Measurements from ENCODE around the gene RBM20. TPM values are rescaled to one million over a fixed set of nuclear protein-coding genes. Genes with fewer than 3 reads are reported as not detected.

The RBM20 gene
- total and polyA plus RNA-seq, 2 experiments from 2014 or later, result not detected

DNA sequence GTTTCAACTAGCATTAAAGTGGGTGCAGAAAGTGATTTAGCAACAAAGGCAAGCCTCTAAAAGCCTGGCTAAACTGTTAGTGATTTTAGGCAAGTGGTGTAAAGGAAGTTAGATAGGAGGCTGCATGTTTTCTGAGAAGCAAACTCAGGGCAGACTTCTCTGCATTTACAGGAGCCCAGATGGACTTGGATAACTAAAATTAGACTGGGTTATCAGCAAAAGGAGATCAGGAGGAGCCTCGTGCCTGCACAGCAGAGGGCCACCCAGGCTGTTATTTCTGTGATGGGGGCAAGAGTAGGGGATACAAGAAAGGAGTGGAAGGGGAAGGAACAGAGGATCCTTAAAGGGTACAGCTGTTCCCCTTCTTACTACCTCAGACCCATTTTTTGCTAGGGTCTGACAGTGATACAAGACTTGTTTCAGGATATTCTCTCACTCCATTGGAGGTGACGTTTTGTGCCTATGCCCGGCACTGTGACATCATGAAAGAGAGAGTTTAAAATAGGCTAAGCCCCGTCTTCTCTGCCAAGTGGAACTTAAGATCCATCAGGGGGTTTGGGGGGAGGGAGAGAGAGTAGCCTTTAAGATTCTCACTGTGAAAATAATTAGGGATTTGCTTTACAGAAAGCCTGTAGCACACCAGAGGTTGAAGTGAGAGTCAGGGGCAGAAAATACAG lies 178.0 kb downstream of the RBM20 start:
- no peak overlapping the region for H3K9ac ChIP-seq
- H3K79me2 ChIP-seq (ENCODE audit: insufficient read depth), result no peaks in the 10 kb centered on the region
- H3K9me2 ChIP-seq (ENCODE audit: insufficient read depth), result no peaks in the 10 kb centered on the region
- no peak overlapping the region for H2AFZ ChIP-seq
- no peaks in the 10 kb centered on the region; the same call in 1 of the 2 replicates for H3K27me3 ChIP-seq (replicated peaks; ENCODE audit: insufficient read depth)
- WGBS, 2 experiments (ENCODE audit: low coverage in 1 of 2, low lambda C conversion rate in 2 of 2, missing lambda C conversion rate in 2 of 2), result 76 to 77% methylated on average over 4 of the region's 4 CpGs
- no peak for DNase-seq
- in situ Hi-C loops (cut with MboI), result no loop called here
- 0 out of 2 replicates have a peak, but pooled peaks cover 8% of the 10 kb centered on the region for H3K4me1 ChIP-seq (ENCODE audit: insufficient read depth)
- no peaks in the 10 kb centered on the region for H3K9me3 ChIP-seq (ENCODE audit: low read depth)
- no peaks in the 10 kb centered on the region for H3K36me3 ChIP-seq (ENCODE audit: low read depth)
- no peaks in the 10 kb centered on the region for H3F3A ChIP-seq (ENCODE audit: insufficient read depth)
- H3K4me2 ChIP-seq (ENCODE audit: unreplicated experiment), result no peak overlapping the region
- no peak overlapping the region for H3K4me3 ChIP-seq
- H3K27ac ChIP-seq, result no peak overlapping the region
- TF ChIP-seq EZH2 (IDR thresholded peaks at IDR 0.05; ENCODE audit: insufficient read depth, poor library complexity, severe bottlenecking) (no peak), EZH2phosphoT487 (IDR thresholded peaks at IDR 0.05; ENCODE audit: insufficient read depth, low read depth) (no peak)
- no peaks in the 10 kb centered on the region for H4K20me1 ChIP-seq (ENCODE audit: insufficient read depth)

DNA sequence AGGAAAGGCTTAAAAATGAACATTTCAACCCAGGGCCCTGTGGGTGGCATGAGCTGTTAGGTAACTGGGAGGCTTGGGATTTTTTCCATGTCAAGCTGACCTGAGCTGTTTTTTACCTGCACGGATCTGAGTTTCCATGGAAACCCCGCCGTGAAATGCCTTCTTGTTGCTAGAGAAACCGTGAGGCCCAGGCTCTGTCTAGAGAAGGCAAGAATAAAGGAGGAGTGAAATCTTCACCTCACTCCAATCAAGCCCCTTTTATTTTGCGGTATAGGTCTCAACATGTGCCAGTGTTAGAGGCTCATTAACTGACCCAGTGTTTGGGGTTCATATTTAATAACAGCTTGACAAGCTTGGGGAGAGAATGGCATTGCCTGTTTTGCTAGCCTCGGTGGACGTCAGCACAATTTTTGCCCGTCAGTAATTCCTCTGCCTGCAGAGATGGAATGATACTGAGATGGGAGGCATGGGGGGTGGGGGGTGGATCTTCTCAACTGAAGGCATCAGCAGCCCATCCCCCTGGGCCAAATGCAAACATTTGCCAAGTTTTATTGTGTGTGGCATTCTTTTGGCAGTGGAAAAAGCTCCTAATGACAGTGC lies 178.7 kb downstream of the RBM20 start:
- H3F3A ChIP-seq (ENCODE audit: insufficient read depth), result no peaks in the 10 kb centered on the region
- no peak overlapping the region for H2AFZ ChIP-seq
- H3K4me3 ChIP-seq, result no peak overlapping the region
- H3K9me2 ChIP-seq (ENCODE audit: insufficient read depth), result no peaks in the 10 kb centered on the region
- 79 to 84% methylated on average over 8 of the region's 8 CpGs for WGBS, 2 experiments (ENCODE audit: low coverage in 1 of 2, low lambda C conversion rate in 2 of 2, missing lambda C conversion rate in 2 of 2)
- TF ChIP-seq EZH2 (IDR thresholded peaks at IDR 0.05; ENCODE audit: insufficient read depth, poor library complexity, severe bottlenecking), result no peak
- TF ChIP-seq EZH2phosphoT487 (IDR thresholded peaks at IDR 0.05; ENCODE audit: insufficient read depth, low read depth), result no peak
- DNase-seq, result no peak
- H4K20me1 ChIP-seq (ENCODE audit: insufficient read depth), result no peaks in the 10 kb centered on the region
- no peak overlapping the region for H3K9ac ChIP-seq
- no peaks in the 10 kb centered on the region for H3K9me3 ChIP-seq (ENCODE audit: low read depth)
- H3K36me3 ChIP-seq (ENCODE audit: low read depth), result no peaks in the 10 kb centered on the region
- no peak overlapping the region for H3K4me2 ChIP-seq (ENCODE audit: unreplicated experiment)
- in situ Hi-C loops (cut with MboI), result no loop called here
- H3K27ac ChIP-seq, result no peak overlapping the region
- no peaks in the 10 kb centered on the region; the same call in 1 of the 2 replicates for H3K27me3 ChIP-seq (replicated peaks; ENCODE audit: insufficient read depth)
- H3K79me2 ChIP-seq (ENCODE audit: insufficient read depth), result no peaks in the 10 kb centered on the region
- H3K4me1 ChIP-seq (ENCODE audit: insufficient read depth), result peaks cover 14% of the 10 kb centered on the region; the same call in 1 of the 2 replicates

DNA sequence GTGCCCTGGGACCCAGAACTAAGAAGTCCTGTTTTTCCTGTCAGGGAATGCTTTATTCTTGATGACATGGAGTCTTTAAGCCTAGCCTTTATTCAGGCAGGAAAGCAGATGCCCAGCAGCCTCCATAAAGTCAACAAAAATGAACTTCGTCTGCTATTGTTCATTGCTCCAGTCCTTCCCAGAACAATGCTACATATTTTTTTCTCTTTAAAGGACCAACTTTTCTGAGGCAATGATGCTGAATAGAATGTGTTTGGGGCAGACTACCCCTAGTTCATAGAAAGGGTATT lies 180.0 kb downstream of the RBM20 start:
- Histone ChIP-seq H3K9me2 (ENCODE audit: insufficient read depth) (no peaks in the 10 kb centered on the region), H4K20me1 (ENCODE audit: insufficient read depth) (no peaks in the 10 kb centered on the region), H3K9me3 (ENCODE audit: low read depth) (no peaks in the 10 kb centered on the region), H3K4me3 (no peak overlapping the region), H3K4me2 (ENCODE audit: unreplicated experiment) (no peak overlapping the region), H3K36me3 (ENCODE audit: low read depth) (no peaks in the 10 kb centered on the region), H3K27ac (no peak overlapping the region), H2AFZ (no peak overlapping the region), H3K27me3 (replicated peaks; ENCODE audit: insufficient read depth) (no peaks in the 10 kb centered on the region; the same call in 1 of the 2 replicates), H3F3A (ENCODE audit: insufficient read depth) (no peaks in the 10 kb centered on the region; the same call in 1 of the 2 replicates), H3K9ac (no peak overlapping the region), H3K79me2 (ENCODE audit: insufficient read depth) (no peaks in the 10 kb centered on the region), H3K4me1 (ENCODE audit: insufficient read depth) (peaks cover 16% of the 10 kb centered on the region; the same call in 1 of the 2 replicates)
- no peak for TF ChIP-seq EZH2phosphoT487 (IDR thresholded peaks at IDR 0.05; ENCODE audit: insufficient read depth, low read depth)
- TF ChIP-seq EZH2 (IDR thresholded peaks at IDR 0.05; ENCODE audit: insufficient read depth, poor library complexity, severe bottlenecking), result no peak
- in situ Hi-C loops (cut with MboI), result no loop called here
- no peak for DNase-seq
- WGBS, 2 experiments (ENCODE audit: low coverage in 1 of 2, low lambda C conversion rate in 2 of 2, missing lambda C conversion rate in 2 of 2), result 67 to 79% methylated on average over 1 of the region's 1 CpG

DNA sequence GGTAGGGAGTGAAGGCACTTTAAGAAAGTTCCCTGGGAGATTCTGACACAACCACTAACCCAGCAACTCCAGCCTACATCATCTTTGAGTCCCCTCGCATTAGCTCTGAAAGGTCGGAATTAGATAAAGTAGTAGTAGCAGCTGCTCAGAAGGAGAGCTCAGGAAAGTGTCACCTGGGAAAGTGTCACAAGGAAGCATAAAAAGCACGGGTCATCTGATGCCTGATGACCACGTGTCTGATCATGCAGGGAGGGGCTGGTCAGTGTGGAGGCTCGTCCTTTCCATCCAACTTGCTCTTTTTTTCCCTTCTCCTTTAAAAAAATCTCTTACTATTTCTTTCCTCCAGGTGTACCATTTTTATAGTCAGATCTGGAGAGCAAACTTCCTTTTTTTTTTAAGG lies 180.5 kb downstream of the RBM20 start:
- no peak for DNase-seq
- Histone ChIP-seq H2AFZ (no peak overlapping the region), H4K20me1 (ENCODE audit: insufficient read depth) (no peaks in the 10 kb centered on the region), H3K27me3 (replicated peaks; ENCODE audit: insufficient read depth) (no peaks in the 10 kb centered on the region; the same call in 1 of the 2 replicates), H3K79me2 (ENCODE audit: insufficient read depth) (no peaks in the 10 kb centered on the region), H3K4me3 (no peak overlapping the region), H3F3A (ENCODE audit: insufficient read depth) (no peaks in the 10 kb centered on the region; the same call in 1 of the 2 replicates), H3K9me2 (ENCODE audit: insufficient read depth) (no peaks in the 10 kb centered on the region), H3K27ac (no peak overlapping the region), H3K9me3 (ENCODE audit: low read depth) (no peaks in the 10 kb centered on the region), H3K4me2 (ENCODE audit: unreplicated experiment) (no peak overlapping the region), H3K9ac (no peak overlapping the region), H3K4me1 (ENCODE audit: insufficient read depth) (peaks cover 16% of the 10 kb centered on the region; the same call in 1 of the 2 replicates), H3K36me3 (ENCODE audit: low read depth) (no peaks in the 10 kb centered on the region)
- 76% methylated on average over 5 of the region's 5 CpGs for whole genome bisulfite sequencing, 2 experiments (ENCODE audit: low coverage in 1 of 2, low lambda C conversion rate in 2 of 2, missing lambda C conversion rate in 2 of 2)
- in situ Hi-C loops (cut with MboI), result no loop called here
- TF ChIP-seq EZH2 (IDR thresholded peaks at IDR 0.05; ENCODE audit: insufficient read depth, poor library complexity, severe bottlenecking) (no peak), EZH2phosphoT487 (IDR thresholded peaks at IDR 0.05; ENCODE audit: insufficient read depth, low read depth) (no peak)
